Nucleus accumbens (tissue), 56 donors: ENCODE measurements around the gene PTGS2.
"Not testable (repeated sequence)": the region's sequence is repeated elsewhere in the genome, so short reads cannot be mapped to it uniquely, and the experiment has no call there.

ENCODE experiments used
- DNase-seq, 56 donors: peaks; one replicate each; lab custom pipeline; 2025; lab: John Stamatoyannopoulos, UW

PTGS2 gene

GRCh38 chr1:186671136-186671825 lies 8.9 kb downstream of the PTGS2 start:
- DNase-seq = no peak

GRCh38 chr1:186670297-186671135 lies 9.7 kb downstream of the PTGS2 start:
- DNase-seq = no peak

- DNase-seq = not testable (repeated sequence)
Observed at GRCh38 chr1:186669784-186670183, 10.4 kb downstream of the PTGS2 start.

- not testable (repeated sequence) for DNase-seq
Observed at GRCh38 chr1:186664217-186664616, 16.0 kb downstream of the PTGS2 start.

- DNase-seq = no peak
Observed at GRCh38 chr1:186662752-186663151, 17.5 kb downstream of the PTGS2 start.

- DNase-seq = no peak
Observed at GRCh38 chr1:186659890-186660341, 20.3 kb downstream of the PTGS2 start.

- DNase-seq = no peak
Observed at GRCh38 chr1:186658999-186659398, 21.2 kb downstream of the PTGS2 start.

GRCh38 chr1:186657481-186657880 lies 22.7 kb downstream of the PTGS2 start:
- no peak for DNase-seq

GRCh38 chr1:186655876-186656275 lies 24.3 kb downstream of the PTGS2 start:
- DNase-seq = no peak

- no peak for DNase-seq
Observed at GRCh38 chr1:186654741-186655140, 25.5 kb downstream of the PTGS2 start.

GRCh38 chr1:186653312-186653711 lies 26.9 kb downstream of the PTGS2 start:
- no peak for DNase-seq

- no peak for DNase-seq
Observed at GRCh38 chr1:186648613-186649012, 31.6 kb downstream of the PTGS2 start.

GRCh38 chr1:186647985-186648384 lies 32.2 kb downstream of the PTGS2 start:
- DNase-seq = not testable (repeated sequence)

GRCh38 chr1:186643614-186644013 lies 36.6 kb downstream of the PTGS2 start:
- no peak for DNase-seq

- not testable (repeated sequence) for DNase-seq
Observed at GRCh38 chr1:186637567-186637966, 42.7 kb downstream of the PTGS2 start.

GRCh38 chr1:186636786-186637185 lies 43.4 kb downstream of the PTGS2 start:
- no peak for DNase-seq

GRCh38 chr1:186634511-186634910 lies 45.7 kb downstream of the PTGS2 start:
- DNase-seq = no peak

- no peak for DNase-seq
Observed at GRCh38 chr1:186633116-186633515, 47.1 kb downstream of the PTGS2 start.

- no peak for DNase-seq
Observed at GRCh38 chr1:186629341-186629740, 50.9 kb downstream of the PTGS2 start.

GRCh38 chr1:186628910-186629309 lies 51.3 kb downstream of the PTGS2 start:
- DNase-seq = no peak

GRCh38 chr1:186627019-186627418 lies 53.2 kb downstream of the PTGS2 start:
- no peak for DNase-seq
